HG03045 (cell line): ENCODE data around the gene PLEKHM3.

Source experiments
- ATAC-seq: cut with Tn5 transposase; IDR thresholded peaks from one replicate; pipeline ENCODE4 v1.9.1; 2021; ENCODE audit warnings: mild to moderate bottlenecking, moderate library complexity; ENCODE audit not compliant: unreplicated experiment

The PLEKHM3 gene

DNA sequence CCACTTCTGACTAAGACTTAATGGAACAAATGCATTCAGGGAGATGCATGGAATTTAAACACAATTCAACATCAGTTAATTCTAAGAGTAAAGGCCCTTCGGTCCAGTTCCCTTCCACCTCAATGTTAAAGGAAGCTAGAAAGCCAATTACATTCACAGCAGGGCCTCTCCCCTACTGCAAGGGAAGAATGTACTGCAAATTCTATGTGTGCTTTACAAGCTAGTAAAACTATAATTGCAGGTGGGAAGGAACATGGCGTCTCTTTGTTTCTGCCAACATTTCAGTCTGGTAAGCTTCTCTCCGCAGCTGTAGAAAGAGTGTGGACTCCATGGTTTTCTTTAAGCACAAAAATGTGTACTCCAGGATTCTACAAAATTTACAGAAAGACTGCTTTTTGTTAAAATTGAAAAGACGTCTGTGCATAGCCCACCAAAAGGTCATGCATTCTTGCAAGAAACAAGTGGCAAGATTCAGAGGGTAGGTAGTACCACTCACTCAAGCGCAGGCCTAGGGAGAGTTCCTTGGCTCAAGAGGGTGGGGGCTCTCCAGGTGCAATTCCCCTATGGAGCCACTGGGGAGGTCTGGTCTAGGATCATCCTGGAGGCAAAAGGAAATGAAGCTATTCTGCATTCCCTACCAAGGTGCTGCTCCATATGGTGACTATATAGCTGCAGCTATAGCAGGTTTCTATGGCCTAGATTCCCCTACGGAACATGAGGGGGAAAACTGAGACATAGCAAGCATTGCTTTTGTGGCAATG lies 128.6 kb downstream of the PLEKHM3 start:
- ATAC-seq: no peak

DNA sequence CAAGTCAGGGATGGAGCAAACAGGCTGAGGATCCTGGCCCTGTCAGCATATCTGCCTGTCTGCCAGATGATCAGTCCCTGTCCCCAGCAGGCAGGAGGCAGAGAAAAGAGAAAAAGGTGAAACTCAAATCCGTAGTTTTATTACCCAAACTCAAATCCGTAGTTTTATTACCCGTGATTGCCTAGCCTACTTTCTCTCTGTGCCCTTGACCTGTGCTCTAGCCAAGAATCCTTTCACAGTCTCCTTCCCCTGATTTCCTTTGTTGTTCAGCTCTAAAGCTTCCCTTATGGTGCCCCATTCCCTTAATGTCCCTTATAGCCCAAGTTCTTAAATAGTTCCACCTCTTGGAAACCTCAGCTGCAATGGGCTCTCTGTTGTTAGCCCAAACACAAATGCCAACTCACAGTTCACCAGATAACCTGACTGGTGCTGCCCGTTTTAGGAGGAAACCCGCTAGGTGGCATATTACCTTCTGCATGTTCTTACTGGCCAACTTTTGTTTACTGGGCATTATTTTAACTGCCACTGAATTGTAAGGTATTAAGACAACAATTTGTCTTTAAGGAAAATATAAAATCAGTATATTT lies 130.0 kb downstream of the PLEKHM3 start:
- ATAC-seq: no peak

DNA sequence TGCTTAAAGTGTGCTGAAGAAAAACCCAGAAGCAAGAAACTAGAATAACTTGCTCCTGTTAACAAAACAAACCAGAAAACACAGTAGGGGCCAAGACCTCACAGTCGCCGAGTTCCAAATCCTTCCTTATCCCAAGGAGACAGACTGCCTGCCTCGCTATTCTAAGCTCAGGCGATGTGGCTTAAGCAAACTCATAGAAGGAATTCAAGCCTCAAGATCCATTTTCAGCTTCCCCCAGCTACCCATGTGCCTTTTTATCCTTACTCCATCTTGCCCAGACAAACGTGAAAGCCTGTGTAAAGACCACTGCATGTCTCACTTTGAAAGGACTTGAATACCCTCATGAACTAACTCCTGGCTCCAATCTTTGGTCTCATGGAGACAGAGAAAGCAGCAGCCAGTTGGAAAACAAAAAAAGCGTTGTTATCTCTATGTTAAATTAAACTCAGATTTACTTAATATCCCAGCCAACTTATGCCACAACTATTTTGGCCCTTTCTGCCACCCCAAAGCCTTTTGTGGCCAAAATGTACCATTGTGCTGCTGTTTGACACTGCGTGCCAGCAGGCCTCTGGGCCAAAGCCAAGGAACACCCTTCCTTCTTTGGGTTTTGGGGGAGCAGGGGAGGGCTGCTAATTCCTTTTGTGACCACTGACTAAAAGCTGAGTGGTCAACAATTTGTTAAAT lies 132.5 kb downstream of the PLEKHM3 start:
- ATAC-seq: no peak

DNA sequence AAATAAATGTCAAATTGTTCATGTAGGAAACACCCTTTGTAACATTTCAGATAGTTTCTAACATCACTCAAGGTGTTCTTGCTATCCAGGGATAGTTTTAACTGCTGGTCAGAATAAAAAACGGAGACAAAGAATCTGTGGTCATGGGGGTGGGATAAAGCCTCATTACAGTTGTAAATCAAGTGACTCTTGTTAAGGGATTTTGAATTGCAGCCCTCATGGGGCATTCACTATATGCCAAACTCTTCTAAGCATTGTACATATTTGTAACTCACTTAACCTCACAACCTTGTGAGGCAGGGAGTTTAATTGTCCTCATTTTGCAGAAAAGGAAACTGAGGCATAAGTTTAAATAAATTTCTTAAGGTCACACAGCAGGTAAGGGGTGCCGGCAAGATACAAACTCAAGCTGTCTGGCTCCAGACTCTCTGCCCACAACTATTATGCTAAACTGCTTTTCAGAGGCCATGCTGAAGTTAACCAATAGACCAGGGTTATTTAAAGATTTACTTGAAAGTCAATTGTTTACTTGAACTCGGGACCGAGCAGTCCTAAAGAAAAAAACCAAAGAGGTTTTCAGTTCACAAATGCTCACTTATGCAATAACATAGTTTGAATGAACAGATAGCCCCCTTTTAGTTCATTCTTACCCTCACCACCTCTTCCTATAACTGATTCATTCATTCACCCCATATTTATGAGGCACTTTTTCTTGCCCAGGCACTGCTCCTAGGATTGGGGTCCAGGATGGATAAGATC lies 134.1 kb downstream of the PLEKHM3 start:
- ATAC-seq: no peak

DNA sequence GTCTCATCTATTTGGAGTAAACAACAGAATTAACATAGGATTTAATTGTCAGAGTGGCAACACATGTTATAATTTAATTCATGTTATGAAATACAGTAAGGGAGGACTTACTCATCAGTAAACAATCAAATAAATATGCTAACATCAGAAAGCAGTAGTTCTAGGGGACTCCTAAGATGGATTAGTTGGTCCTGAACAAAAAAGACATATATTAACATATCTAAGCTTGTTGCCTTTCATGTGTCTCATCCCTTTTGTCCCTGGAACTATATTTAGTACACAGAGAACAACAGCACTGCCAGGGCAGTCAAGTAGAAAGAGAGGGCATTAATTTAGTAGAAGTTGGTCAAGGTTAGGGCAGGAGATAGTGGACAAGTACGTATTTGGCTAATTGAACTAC lies 137.8 kb downstream of the PLEKHM3 start:
- ATAC-seq: no peak

DNA sequence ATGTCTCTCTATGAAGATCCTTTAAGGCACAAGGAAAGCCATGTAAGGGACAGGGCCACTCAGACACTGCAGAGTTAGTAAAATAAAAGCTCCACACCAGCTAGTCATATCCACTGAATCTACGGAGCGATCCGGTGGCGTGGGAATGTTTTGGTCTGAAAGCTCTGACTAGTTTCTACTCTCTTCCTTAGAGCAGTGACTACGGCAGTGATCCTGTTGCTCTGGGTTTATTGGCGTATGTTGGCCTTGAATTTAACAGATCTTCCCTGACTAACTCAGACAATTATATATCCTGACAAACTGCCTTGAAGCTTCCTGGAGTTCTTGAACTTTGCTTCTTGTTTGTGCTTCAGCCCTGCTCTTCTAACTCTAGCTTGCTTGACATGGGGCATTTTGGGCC lies 140.3 kb downstream of the PLEKHM3 start:
- ATAC-seq: no peak

DNA sequence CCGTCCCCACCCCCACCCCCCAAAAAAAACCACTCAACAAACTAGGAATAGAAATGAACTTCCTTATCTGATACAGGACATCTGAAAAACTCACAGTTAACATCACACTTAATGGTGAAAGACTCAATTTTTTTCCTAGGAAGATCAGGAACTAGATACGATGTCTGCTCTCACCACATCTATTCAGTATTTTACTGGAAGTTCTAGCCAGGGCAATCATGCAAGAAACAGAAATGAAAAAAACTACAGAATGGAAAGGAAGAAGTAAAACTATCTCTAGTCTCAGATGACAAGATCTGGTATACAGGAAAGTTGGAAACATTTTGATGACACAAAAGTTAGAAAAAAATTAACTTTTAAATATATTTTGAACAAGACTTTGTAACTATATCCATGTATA lies 141.2 kb downstream of the PLEKHM3 start:
- no peak for ATAC-seq

DNA sequence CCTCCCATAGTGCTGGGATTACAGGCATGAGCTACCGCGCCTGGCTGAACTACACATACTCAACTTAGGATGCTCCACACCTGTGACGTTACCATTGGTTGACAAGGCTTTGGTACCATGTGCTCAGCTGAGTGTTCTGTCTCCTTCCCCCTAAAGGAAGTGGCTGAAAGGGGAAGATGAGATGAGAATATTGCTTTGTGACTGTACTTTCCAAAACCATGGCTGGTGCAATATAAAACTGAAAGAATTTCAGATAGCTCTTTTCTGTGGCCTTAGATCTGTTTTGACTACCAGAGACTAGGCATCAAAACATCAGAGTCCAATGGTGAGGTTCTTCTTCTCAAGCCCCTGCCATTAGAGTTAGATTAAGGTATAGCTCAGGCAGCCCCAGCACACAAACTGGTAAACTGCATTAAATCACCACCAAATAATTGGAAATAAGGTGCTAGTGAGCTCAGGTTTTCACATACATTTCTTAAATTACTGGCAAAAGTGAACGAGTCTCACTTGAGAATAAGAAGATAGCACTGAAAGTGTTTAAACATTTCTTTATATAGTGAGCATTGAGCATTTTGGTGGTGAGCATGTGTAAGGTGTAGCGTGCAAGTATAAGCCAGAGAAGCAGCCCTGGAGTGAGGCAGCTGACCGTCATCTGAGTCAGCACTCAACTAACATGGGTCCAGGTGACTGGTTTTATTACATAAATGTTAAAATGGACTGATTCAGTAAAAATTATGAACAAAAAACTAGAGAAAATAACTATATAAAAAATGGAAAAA lies 142.1 kb downstream of the PLEKHM3 start:
- ATAC-seq: peak; percentile 60

DNA sequence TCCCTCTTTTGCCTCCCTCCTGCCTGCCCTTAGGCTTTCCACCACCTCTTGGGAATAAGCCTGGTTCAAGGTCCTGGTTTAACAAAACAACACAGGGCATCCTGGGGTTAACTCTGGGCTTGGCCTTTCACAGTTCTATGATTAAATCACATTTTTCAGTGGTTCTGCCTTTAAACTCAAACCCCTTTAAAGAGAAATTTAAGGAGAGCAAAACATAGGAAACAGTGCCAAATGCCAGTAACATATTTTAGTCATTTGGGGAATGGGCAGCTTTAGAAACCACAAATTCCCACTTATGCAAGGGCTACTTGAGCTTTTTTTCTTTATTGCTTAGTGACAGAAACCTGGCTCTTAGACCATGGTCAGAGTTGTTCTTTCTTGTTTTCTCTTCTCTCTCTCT lies 143.4 kb downstream of the PLEKHM3 start:
- ATAC-seq: no peak

DNA sequence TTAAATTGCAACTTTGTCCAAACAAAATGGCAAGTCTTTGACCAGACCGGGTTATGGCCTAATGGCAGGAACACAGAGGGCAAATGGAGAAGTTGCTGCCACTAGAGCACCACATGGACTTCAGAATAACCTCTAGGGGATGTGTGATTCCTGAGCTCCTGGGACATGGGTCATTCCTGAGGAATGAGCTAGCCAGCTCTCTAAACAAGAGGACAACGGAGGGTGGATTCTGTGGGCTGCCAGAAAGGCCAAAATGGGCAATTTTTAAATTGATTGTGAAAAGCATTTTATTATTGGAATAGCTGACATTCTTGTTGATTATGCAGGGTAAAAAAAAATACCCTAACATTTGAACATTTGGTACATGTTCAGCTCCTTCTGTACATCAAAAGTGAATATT lies 145.8 kb downstream of the PLEKHM3 start:
- no peak for ATAC-seq

DNA sequence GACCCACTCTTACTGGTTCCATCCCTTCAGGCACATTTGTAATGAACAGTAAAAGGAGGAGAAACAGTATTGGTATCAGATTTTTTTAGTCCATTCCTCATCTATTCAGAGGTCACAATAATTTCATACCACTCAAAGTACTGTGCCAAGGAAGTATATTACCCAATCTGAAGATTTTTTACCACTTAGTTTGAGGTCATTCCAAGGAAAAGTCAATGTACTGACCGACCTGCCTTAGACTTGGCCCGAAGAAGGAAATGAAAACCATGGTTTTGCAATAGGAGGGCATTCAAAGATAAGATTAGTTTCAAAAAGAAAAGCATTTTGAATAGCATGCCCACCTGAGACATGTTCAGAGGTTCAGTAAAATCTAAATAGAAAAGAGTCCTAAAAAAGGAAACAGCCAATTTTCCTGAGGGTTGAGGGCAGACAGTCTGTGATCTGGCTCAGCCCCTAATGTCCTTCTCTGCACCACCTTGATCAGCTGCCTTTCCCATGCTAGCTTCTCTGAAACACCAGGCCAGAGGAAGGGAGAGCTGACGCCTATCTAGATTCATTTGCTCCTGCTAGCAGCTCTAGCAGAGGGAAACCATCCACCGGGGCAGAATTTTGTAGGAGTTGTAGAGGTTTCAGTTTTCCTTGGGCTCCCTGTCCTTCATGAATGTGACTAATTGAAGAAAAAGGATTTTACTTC lies 148.3 kb downstream of the PLEKHM3 start:
- ATAC-seq: no peak

DNA sequence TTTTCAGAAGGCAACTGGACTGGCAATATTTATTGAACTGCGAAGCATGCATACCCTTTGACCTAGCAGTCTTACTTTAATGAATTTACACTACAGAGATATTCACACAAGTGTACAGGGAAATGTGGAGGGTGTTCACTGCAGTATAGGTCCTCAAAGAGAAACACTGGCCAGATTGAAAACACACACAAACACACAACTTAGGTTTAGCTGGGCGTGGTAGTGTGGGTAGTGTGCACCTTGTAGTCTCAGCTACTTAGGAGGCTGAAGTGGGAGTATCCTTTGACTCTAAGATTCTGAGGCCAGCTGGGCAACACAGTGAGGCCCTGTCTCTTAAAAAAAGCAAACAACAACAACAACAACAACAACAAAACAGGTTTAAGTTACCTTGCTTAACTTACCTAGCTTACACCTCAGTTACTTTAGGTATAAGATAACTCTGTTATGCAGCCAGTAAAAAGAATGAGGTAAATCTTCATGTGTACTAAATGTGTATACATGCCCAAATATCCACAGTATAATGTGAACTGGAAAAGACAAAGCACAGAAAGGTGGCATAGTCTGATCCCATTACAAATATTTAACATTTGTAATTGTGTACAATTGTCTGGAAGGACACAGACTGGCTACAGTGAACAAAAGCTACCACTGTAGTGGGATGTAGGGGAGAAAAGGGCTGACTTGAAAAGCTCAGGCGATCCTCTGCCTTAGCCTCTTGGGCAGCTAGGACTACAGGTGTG lies 149.7 kb downstream of the PLEKHM3 start:
- ATAC-seq: no peak

DNA sequence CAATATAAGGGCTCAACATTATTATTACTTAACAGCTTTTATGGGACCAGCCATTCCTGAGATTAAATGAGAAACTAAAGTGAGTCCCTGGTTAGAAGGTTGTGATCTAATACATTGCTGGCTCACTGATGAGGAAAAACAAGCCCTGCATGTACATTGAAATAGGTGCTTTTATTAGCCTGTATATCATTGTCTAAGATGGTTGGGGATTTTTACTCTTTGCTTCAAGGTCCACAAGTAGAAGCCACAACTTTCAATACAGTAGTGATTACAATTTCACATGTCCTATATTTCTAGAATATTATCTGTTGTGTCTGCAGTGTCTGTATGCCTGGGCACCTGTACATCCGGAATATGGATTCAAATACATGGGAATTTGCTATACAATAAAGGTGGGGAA lies 151.5 kb downstream of the PLEKHM3 start:
- peak; percentile 46 for ATAC-seq

DNA sequence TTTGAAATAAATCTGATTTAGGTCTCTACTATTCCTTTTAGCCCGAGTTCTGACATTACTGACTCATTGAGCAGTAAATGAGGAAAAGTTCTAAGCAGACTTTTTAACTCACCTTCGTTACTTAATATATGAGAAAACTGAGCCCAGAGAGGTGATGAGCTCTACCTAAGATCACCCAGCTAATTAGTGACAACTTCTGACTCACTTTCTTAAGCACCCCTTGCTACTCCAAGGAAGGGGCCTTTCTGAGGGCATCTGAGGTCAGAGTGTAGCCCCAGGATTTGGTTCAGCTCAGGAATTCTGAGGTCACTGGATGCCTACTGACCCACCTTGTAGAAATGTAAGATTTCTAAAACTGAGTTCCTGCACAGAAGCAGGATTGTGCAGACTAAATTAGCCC lies 153.4 kb downstream of the PLEKHM3 start:
- ATAC-seq: no peak

DNA sequence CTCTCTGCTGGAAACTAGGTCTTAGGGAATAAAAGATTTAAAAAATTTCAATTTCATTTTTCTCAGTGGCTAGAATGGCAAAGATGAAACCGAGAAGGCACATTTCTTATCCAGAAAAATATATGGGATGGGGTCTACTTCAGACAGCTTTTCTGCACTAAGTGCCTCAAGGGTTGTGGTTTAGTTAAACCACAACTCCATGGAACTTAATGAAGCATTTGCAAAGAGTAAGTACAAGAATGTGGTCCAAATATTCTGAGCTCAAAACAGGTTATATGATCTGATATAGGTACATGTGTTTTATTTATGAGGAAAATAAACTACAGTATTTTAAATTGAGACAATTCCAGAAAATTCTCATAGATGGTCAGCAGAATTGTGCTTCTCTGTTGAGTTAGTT lies 153.8 kb downstream of the PLEKHM3 start:
- no peak for ATAC-seq

DNA sequence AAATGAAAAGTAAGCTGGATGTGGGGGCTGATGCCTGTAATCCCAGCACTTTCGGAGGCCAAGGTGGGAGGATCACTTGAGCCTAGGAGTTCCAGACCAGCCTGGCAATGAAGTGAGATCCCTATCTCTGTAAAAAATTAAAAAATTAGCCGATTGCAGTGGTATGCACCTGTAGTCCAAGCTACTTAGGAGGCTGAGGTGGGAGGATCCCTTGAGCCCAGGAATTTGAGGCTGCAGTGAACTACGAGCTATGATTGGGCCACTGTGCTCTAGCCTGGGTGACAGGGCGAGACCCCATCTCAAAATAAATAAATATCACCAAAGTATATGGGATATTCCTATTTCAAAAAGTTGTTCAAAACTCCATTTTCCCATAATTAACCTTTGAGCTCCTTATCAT lies 154.5 kb downstream of the PLEKHM3 start:
- ATAC-seq: no peak

DNA sequence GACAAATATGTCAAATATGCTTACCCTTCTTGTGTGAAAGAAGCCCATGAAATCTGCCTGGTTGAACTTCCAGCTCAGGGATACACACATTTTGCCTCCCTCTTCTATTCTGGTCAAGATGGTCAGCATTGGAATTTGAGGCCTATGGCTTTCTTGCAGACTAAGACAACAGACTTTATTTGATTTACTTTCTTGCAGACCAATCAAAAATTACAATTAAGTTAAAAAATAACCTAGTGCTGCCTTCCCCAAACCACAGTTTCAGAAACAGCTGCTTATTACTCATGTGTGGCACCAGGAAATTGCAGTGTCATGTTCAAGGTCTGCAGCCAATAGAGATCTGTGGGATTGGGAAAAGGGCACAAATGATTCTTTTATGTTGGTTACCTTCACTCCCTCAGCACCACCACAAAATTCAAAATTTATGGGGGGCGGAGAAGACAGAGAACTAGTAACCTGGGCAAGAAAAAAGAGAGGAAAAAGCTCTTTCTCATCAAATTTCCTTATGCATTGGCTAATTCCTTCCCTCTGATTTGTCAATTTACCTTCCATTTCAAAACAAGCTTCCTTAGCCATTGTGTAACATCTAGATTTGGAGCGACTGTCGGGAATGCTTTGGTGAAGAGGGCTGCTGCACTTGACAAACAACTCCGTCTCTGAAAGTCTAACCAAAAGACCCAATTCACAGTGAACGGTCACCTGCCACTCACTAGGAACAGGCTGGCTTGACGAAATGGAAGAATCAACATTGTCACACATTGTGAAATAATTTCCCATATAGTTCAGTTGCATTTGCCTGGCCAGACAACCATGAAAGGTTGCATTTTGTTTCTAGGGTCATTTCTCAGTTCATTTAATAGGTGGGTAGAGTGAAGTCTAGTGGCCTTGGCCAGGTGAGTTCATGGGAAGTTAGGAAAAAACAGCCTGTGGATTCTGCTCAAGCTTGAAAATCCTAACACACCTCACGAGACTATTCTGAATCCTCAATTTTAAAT lies 155.2 kb downstream of the PLEKHM3 start:
- ATAC-seq: no peak

DNA sequence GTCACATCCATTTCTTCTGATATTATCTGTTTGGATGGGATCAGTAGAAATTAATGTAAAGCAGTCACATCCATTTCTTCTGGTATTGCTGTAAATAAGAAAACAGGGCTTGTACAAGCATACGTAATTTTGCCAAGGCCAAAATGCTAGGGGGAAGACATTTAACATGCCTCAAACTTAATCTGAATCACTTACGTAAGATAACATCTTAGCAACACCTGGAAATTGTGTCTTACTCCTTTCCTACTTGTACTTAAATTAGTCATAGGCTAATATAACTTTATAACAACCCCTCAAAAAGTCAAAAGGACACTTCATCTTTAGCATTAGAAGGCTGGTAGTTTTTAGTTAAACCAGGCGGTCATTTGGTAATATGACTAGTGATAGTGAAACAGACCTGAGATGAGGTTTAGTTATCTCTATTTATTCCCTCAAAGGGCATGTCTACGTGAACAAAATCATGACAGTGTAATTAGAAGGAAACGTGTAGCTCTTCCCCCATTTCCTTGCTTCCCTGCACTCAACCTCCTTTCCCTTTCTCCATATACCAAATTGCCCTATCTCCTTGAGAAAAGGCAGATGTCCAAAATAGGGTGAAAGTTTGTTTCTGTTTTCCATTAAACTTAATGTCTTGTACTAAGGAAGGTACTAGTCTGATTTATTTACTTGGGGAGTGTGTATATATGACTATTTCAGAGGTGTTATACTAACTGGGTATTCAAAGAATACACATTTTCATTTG lies 156.3 kb downstream of the PLEKHM3 start:
- ATAC-seq: no peak
